Vagina (tissue), 2 donors: ENCODE measurements around the gene PRDM5. TPM values are rescaled to one million over a fixed set of nuclear protein-coding genes. Genes with fewer than 3 reads are reported as not detected.

Experiments
- DNase-seq, 2 donors: peaks; one replicate each; pipeline ENCODE4 v3.0.0-alpha.2; 2017; ENCODE audit errors: extremely low spot score in 2 of 2
- H3K27ac ChIP-seq: fragments of 200-600 bp; sonication (generic); one replicate; pipeline ENCODE4 v1.5.1; 2019
- H3K27me3 ChIP-seq: fragments of 200-600 bp; sonication (generic); one replicate; pipeline ENCODE4 v1.5.1; 2019
- H3K36me3 ChIP-seq, 2 donors: fragments of 200-600 bp; sonication (generic); one replicate each; pipeline ENCODE4 v1.5.1; 2017 to 2019
- H3K4me1 ChIP-seq: fragments of 200-600 bp; sonication (generic); one replicate; pipeline ENCODE4 v1.5.1; 2019
- H3K4me3 ChIP-seq, 2 donors: fragments of 200-600 bp; sonication (generic); 1 replicate in 1 of 2; 2 replicates in 1 of 2; pipeline ENCODE4 v1.5.1; 2016 to 2019
- H3K9me3 ChIP-seq: fragments of 200-600 bp; sonication (generic); one replicate; pipeline ENCODE4 v1.5.1; 2019
- POLR2A ChIP-seq, 2 donors: fragments of 450-650 bp; IDR thresholded peaks; one replicate each; pipeline ENCODE4 v1.6.1; 2017; ENCODE audit warnings: antibody characterized with exemption in 2 of 2, mild to moderate bottlenecking in 2 of 2, moderate library complexity in 2 of 2
- POLR2AphosphoS5 ChIP-seq, 2 donors: sonication (generic); formaldehyde crosslinking; IDR thresholded peaks; one replicate each; pipeline ENCODE4 v1.9.0; 2017; ENCODE audit warnings: antibody characterized with exemption in 2 of 2, mild to moderate bottlenecking in 2 of 2, low read depth in 1 of 2; ENCODE audit not compliant: insufficient read depth in 1 of 2
- intact Hi-C: fragments of 100-400 bp; cut with DNase I; formaldehyde crosslinking; loops from one replicate; pipeline ENCODE4 v1.15.1; 2023
- total RNA-seq: library from RNA; depleted of rRNA; stranded (reverse); fragments of >200 nt; gene quantifications from one replicate; pipeline ENCODE4 v1.2.3, GENCODE V29; 2016
- TF ChIP-seq, protein P1 (sequence below), 3 experiments: fragments of 450-650 bp in 2 of 3; fragments of 200-600 bp in 1 of 3; sonication (generic) in 1 of 3; IDR thresholded peaks; one replicate each; pipeline ENCODE4 v1.5.1; 2017 to 2019; ENCODE audit warnings: antibody characterized with exemption in 3 of 3, mild to moderate bottlenecking in 2 of 3, moderate library complexity in 2 of 3

Gene PRDM5
- total RNA-seq, 1 donor from 2014 or later, result 15.2 TPM

DNA sequence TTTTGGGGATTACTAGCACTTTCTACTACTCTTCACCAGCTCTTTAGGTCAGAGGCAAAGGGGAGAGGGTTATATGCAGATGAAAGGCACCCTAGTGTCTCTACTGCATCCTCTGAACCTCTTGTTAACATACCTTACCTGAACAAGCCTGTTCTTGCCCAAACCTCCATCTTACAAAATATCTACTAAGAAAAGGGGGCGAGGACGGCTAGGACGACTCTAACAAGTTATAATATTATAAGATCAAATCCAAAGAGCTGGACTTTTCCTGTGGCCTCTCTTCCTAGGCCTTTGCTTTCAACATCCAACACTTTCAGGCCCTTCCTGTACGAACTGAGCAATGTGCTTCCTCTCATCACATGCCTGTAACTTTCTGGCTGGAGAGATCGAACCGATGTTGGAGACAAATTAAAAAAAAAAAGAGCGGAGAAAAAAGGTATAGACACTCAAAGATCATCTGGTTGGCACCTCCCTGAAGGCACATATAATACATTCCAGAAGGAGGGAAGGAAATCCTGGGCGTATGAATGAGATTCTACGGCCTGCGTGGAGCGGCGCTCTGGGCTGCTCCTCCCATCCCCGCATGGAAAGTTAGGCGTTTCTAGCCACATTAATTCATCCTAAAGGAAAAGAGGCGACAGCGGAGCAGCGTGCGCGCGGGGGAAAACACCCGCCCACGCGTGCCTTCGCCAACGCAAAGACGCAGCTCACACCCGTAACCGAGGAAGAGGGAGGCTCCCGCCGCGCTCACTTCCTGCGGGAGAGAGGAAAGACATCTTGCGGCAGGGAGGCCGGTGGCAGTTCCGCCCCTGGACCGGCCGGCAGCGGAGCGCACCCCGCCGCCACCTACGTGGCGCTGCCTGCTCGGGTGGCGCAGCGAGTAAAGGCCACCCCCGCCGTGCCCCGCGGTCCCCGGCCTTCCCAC, 808 bp downstream of the PRDM5 start:
- Histone ChIP-seq H3K27me3 (no peaks in the 10 kb centered on the region), H3K27ac (peak overlapping the region; percentile 78), H3K4me1 (peaks cover 27% of the 10 kb centered on the region), H3K36me3 (no peaks in the 10 kb centered on the region), H3K4me3 (peak overlapping the region; percentile 66 to 95), H3K9me3 (no peaks in the 10 kb centered on the region)
- TF ChIP-seq, protein P1, sequence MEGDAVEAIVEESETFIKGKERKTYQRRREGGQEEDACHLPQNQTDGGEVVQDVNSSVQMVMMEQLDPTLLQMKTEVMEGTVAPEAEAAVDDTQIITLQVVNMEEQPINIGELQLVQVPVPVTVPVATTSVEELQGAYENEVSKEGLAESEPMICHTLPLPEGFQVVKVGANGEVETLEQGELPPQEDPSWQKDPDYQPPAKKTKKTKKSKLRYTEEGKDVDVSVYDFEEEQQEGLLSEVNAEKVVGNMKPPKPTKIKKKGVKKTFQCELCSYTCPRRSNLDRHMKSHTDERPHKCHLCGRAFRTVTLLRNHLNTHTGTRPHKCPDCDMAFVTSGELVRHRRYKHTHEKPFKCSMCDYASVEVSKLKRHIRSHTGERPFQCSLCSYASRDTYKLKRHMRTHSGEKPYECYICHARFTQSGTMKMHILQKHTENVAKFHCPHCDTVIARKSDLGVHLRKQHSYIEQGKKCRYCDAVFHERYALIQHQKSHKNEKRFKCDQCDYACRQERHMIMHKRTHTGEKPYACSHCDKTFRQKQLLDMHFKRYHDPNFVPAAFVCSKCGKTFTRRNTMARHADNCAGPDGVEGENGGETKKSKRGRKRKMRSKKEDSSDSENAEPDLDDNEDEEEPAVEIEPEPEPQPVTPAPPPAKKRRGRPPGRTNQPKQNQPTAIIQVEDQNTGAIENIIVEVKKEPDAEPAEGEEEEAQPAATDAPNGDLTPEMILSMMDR (IDR thresholded peaks at IDR 0.05), result no peak
- TF ChIP-seq POLR2A (IDR thresholded peaks at IDR 0.05) (peak in 1 of 2 donors; percentile 38), POLR2AphosphoS5 (IDR thresholded peaks at IDR 0.05; ENCODE audit: insufficient read depth in 1 of 2, low read depth in 1 of 2) (peak in 1 of 2 donors; percentile 61)
- no peak for DNase-seq
- intact Hi-C loops, result no loop called here

DNA sequence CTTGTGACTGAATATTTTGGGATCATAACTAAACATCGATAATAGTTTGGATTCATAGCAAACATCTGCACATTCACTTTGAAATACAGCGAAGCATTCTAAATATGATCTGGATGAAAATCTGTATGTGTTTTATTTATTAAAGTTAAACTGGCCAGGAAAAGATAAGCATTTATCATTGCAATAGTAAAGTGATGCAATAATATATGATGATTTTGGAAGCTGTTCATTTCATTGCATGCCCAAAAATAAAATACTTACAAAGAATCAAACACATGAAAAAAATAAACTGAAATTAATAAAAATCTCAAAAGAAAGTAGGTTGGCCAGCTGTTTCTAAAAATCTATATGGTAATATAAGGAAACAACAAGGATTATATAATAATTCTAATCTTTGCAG, 1.9 kb downstream of the PRDM5 start:
- TF ChIP-seq, protein P1 (IDR thresholded peaks at IDR 0.05), result no peak
- no peak for TF ChIP-seq POLR2AphosphoS5 (IDR thresholded peaks at IDR 0.05; ENCODE audit: insufficient read depth in 1 of 2, low read depth in 1 of 2)
- no peak for TF ChIP-seq POLR2A (IDR thresholded peaks at IDR 0.05)
- H3K36me3 ChIP-seq, result no peaks in the 10 kb centered on the region
- no peaks in the 10 kb centered on the region for H3K9me3 ChIP-seq
- no peak for DNase-seq
- peak overlapping the region; percentile 78 for H3K27ac ChIP-seq
- H3K27me3 ChIP-seq, result no peaks in the 10 kb centered on the region
- H3K4me1 ChIP-seq, result peaks cover 27% of the 10 kb centered on the region
- intact Hi-C loops, result no loop called here
- no peak overlapping the region for H3K4me3 ChIP-seq

DNA sequence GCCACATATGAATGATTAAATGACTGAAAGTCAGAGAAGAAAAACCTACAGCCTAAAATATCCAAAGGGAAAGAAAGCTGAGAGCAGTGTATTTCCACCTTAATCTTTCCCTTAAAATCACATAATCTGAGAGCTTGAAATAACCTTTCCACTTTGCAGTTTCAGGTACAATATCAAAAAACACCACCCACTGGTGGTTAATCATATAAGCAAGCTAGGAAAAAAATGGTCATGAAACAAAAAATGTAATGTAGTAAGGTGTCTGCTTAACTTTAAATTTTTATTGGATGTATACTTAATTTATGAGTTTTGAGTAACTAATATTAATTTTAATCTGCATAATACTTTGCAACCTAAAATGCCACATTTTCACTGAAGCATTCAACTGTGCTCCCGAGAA, 3.2 kb downstream of the PRDM5 start:
- no peak for TF ChIP-seq POLR2AphosphoS5 (IDR thresholded peaks at IDR 0.05; ENCODE audit: insufficient read depth in 1 of 2, low read depth in 1 of 2)
- no peak for TF ChIP-seq POLR2A (IDR thresholded peaks at IDR 0.05)
- TF ChIP-seq, protein P1 (IDR thresholded peaks at IDR 0.05), result no peak
- DNase-seq, result no peak
- Histone ChIP-seq H3K36me3 (no peaks in the 10 kb centered on the region), H3K4me3 (no peak overlapping the region), H3K27me3 (no peaks in the 10 kb centered on the region), H3K27ac (no peak overlapping the region), H3K4me1 (peaks cover 27% of the 10 kb centered on the region), H3K9me3 (no peaks in the 10 kb centered on the region)
- intact Hi-C loops, result no loop called here

DNA sequence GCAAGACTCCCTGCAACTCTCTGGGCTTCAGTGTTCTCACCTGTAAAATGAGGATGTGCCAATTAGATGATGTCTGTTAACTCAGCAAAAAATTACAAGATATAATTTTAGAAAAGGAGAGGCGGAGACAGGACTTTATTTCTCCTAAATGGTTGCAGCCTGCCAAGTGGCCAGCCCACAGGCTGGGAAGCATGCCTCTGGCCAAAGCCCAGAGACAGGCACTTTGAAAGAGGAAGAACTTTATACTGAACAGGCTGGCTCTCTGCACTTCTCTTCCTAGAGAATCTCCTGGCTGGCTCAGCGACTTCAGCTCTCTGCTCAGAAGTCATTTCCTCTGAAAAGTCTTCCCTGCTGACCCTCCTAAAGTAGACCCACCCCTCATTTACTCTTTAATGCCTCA, 3.7 kb downstream of the PRDM5 start:
- Histone ChIP-seq H3K36me3 (no peaks in the 10 kb centered on the region), H3K27me3 (no peaks in the 10 kb centered on the region), H3K4me1 (peaks cover 27% of the 10 kb centered on the region), H3K9me3 (no peaks in the 10 kb centered on the region), H3K27ac (no peak overlapping the region), H3K4me3 (no peak overlapping the region)
- no peak for DNase-seq
- TF ChIP-seq, protein P1 (IDR thresholded peaks at IDR 0.05), result no peak
- no peak for TF ChIP-seq POLR2AphosphoS5 (IDR thresholded peaks at IDR 0.05; ENCODE audit: insufficient read depth in 1 of 2, low read depth in 1 of 2)
- TF ChIP-seq POLR2A (IDR thresholded peaks at IDR 0.05), result no peak
- intact Hi-C loops, result no loop called here

DNA sequence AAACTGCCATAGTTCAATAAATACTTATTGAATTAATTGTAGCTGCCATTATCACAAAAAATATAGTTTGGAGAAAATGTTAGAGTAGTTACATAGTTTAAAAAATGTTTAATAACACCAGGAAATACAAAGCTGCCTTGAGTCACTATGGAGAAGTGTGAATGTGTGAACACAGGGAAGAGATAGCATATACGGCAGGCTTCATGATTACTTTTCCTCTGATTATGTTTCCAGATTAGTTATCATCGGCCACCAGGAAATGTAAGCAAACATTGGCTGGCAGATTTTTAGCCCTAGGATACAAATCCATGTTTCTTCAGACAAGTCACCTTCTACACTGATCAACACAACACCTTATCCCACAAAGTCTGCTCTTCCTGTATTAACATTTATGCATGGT, 4.4 kb downstream of the PRDM5 start:
- no peaks in the 10 kb centered on the region for H3K9me3 ChIP-seq
- H3K27ac ChIP-seq, result no peak overlapping the region
- no peak for TF ChIP-seq POLR2A (IDR thresholded peaks at IDR 0.05)
- TF ChIP-seq POLR2AphosphoS5 (IDR thresholded peaks at IDR 0.05; ENCODE audit: insufficient read depth in 1 of 2, low read depth in 1 of 2), result no peak
- TF ChIP-seq, protein P1 (IDR thresholded peaks at IDR 0.05), result no peak
- no peaks in the 10 kb centered on the region for H3K27me3 ChIP-seq
- H3K4me3 ChIP-seq, result no peak overlapping the region
- no peak for DNase-seq
- H3K4me1 ChIP-seq, result peaks cover 27% of the 10 kb centered on the region
- intact Hi-C loops, result no loop called here
- no peaks in the 10 kb centered on the region for H3K36me3 ChIP-seq
